Activated naive CD4-positive, alpha-beta T cell treated with anti-CD3 and anti-CD28 coated beads, Interleukin-2, amount 50 U/mL, for 24 hours (primary cell): ENCODE data around the gene MAGI1.

Source experiments
- H3K27ac Mint-ChIP-seq: one replicate; pipeline ENCODE4 v1.8.0; 2021; ENCODE audit warnings: mild to moderate bottlenecking, mixed read lengths
- H3K27me3 Mint-ChIP-seq: one replicate; pipeline ENCODE4 v1.8.0; 2021; ENCODE audit warnings: mixed read lengths
- H3K36me3 Mint-ChIP-seq: one replicate; pipeline ENCODE4 v1.8.0; 2021; ENCODE audit warnings: mixed read lengths
- H3K4me1 Mint-ChIP-seq: one replicate; pipeline ENCODE4 v1.8.0; 2021; ENCODE audit warnings: mixed read lengths
- H3K4me3 Mint-ChIP-seq: one replicate; pipeline ENCODE4 v1.8.0; 2021; ENCODE audit warnings: mild to moderate bottlenecking, mixed read lengths
- H3K9me3 Mint-ChIP-seq: one replicate; pipeline ENCODE4 v1.8.0; 2021; ENCODE audit warnings: mixed read lengths

MAGI1 gene

GRCh38 chr3:65671004-65671403 lies 367.7 kb downstream of the MAGI1 start:
- Mint-ChIP-seq H3K27me3 (no peaks in the 10 kb centered on the region), H3K4me3 (no peak overlapping the region), H3K36me3 (no peaks in the 10 kb centered on the region), H3K9me3 (peaks cover 5% of the 10 kb centered on the region), H3K27ac (no peak overlapping the region), H3K4me1 (no peaks in the 10 kb centered on the region)

DNA sequence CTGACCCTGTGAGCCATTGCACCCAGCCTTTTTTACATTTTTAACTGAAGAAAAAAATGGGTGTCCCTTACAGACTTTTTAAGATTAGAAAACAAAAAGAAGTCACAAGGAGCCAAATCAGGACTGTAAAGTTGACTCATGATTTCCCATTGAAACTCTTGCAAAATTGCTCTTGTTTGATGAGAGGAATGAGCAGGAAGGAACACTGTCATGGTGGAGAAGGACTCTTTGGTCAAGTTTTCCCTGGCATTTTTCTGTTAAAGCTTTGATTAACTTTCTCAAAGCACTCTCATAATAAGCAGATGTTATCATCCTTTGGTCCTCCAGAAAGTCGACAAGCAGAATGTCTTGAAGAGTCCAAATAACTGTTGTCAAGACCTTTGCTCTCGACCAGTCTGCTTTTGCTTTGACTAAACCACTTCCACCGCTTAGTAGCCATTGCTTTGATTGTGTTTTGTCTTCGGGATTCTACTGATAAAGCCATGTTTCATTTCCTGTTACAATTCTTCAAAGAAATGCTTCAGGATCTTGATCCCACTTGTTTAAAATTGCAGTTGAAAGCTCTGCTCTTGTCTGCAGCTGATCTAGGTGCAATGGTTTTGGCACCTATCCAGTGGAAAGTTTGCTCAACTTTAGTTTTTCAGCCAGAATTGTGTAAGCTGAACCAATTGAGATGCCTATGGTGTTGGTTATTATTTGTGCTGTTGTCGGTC lies 369.4 kb downstream of the MAGI1 start:
- no peaks in the 10 kb centered on the region for H3K36me3 Mint-ChIP-seq
- no peak overlapping the region for H3K4me3 Mint-ChIP-seq
- no peaks in the 10 kb centered on the region for H3K4me1 Mint-ChIP-seq
- H3K27ac Mint-ChIP-seq, result no peak overlapping the region
- H3K9me3 Mint-ChIP-seq, result peaks cover 11% of the 10 kb centered on the region
- no peaks in the 10 kb centered on the region for H3K27me3 Mint-ChIP-seq

DNA sequence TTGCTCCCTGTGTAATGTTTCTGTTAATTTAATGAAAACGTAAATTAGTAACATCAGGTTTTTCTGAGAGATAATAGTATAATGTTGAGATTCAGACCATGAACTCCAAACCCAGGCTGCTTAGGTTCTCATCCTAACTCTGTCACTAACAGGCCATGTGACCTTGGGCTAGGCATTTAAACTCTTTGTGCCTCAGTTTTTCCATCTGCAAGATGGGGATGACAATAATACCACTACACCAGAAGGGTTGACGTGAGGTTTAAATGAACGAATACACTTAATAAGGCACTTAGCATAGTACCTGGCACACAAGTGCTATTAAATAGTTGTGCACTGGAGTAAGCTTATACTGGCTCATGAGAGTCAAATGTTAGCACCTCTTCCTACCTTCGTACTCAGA lies 370.8 kb downstream of the MAGI1 start:
- Mint-ChIP-seq H3K27me3 (no peaks in the 10 kb centered on the region), H3K4me1 (no peaks in the 10 kb centered on the region), H3K4me3 (no peak overlapping the region)

DNA sequence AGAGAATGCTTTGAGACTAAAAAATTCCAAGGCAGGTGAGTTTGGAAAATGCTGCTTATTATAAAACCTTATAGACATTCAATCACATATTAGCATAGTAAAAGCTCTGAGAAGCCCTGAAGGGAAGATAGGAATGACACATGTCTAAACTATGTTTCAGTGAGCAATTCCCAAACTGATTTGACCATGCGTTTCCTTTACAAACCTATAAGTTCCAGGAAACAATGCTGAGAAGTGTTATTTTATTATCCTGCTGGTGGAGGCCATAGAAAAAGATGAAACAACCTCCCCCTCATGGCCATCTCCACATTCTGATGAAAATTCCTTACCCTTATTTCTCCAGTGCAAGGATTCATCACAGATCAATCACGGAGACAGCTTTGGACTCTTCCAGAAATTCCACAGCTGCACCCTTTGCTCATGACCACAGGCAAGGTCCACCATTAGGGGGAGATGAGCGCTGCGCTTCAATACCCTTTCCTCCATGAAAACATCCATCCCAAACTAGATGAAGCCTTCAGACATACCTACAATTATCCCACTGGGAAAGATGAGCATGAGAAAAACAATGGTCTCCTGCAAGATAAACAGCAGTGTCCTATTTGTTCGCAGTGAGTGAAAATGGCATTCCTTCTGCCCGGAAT lies 372.1 kb downstream of the MAGI1 start:
- Mint-ChIP-seq H3K36me3 (no peaks in the 10 kb centered on the region), H3K4me3 (no peak overlapping the region), H3K27ac (no peak overlapping the region), H3K9me3 (peaks cover 11% of the 10 kb centered on the region), H3K4me1 (no peaks in the 10 kb centered on the region), H3K27me3 (no peaks in the 10 kb centered on the region)

More for the DNA sequence above, 370.8 kb downstream of the MAGI1 start:
- Mint-ChIP-seq H3K27ac (no peak overlapping the region), H3K36me3 (no peaks in the 10 kb centered on the region), H3K9me3 (peaks cover 11% of the 10 kb centered on the region)

- Mint-ChIP-seq H3K4me1 (no peaks in the 10 kb centered on the region), H3K4me3 (no peak overlapping the region), H3K27me3 (no peaks in the 10 kb centered on the region), H3K27ac (no peak overlapping the region), H3K36me3 (no peaks in the 10 kb centered on the region), H3K9me3 (peaks cover 11% of the 10 kb centered on the region)
Measured at GRCh38 chr3:65665915-65666314, 372.8 kb downstream of the MAGI1 start.

DNA sequence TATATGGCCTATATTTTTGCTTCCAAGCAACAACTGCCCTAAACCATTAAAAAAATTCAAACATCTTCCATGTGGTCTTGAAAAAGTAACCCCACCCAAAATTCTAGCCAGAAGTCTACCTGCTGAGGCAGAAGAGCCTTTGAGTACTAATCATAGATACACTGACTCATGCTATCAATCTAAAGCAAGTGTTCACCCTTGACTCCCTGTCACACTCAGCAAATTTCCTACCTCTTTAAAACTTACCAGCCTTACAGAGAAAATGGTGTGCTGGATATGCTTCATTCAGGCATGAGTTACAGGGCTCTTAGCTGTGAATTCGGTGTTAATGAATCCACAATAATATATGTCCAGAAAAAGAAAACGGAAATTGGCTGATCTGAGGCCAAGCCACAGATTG lies 373.8 kb downstream of the MAGI1 start:
- Mint-ChIP-seq H3K36me3 (no peaks in the 10 kb centered on the region), H3K4me3 (no peak overlapping the region), H3K9me3 (peaks cover 10% of the 10 kb centered on the region), H3K4me1 (no peaks in the 10 kb centered on the region), H3K27me3 (no peaks in the 10 kb centered on the region), H3K27ac (no peak overlapping the region)

DNA sequence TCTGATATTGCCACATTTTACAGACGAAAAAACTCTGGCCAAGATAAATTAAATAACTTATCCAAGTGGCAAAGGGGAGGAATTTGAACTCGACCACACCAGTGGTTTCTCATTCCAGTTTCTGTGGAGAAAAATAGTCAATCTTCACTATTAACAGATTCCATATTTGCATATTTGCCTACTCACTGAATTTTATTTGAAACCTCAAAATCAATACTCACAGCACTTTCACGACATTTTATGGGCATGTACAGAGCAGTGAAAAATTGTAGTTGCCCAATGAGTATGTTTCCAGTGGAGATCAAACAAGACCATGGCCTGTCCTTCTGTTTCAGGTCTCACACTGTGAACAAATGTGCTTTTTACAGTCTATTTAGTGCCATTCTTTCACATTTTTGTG lies 374.3 kb downstream of the MAGI1 start:
- Mint-ChIP-seq H3K36me3 (no peaks in the 10 kb centered on the region), H3K27me3 (no peaks in the 10 kb centered on the region), H3K27ac (no peak overlapping the region), H3K9me3 (peaks cover 5% of the 10 kb centered on the region), H3K4me3 (no peak overlapping the region), H3K4me1 (no peaks in the 10 kb centered on the region)

GRCh38 chr3:65662095-65662494 lies 376.6 kb downstream of the MAGI1 start:
- H3K9me3 Mint-ChIP-seq, result peaks cover 5% of the 10 kb centered on the region
- no peak overlapping the region for H3K4me3 Mint-ChIP-seq
- H3K27ac Mint-ChIP-seq, result no peak overlapping the region
- no peaks in the 10 kb centered on the region for H3K4me1 Mint-ChIP-seq
- H3K27me3 Mint-ChIP-seq, result no peaks in the 10 kb centered on the region
- no peaks in the 10 kb centered on the region for H3K36me3 Mint-ChIP-seq

DNA sequence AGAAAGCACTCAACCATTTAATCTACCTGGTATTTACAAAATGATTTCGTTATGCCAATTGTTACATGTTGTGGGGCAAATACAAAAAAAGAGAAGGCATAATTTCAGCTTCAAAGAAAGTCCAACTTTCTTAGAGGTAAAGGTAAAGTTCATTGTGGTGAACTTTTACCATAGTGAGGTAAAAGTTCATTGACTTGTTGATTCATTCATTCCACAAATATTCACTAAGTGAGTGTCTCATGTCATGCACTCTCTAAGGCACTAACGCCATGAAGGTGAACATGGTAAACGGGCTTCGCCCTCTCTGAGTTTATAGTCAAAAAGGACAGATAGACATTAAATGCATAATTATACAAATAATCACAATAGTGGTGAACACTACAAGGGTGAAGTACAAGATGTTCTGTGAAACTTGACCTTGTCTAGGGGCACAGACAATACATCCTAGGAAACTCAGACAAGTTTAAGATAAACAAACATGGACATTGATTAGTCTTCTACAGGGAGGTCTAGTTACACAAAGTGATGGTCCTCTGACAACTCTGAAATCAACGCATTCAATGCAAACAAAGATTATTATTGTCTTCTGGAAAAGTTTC lies 378.6 kb downstream of the MAGI1 start:
- H3K36me3 Mint-ChIP-seq, result no peaks in the 10 kb centered on the region
- H3K27ac Mint-ChIP-seq, result no peak overlapping the region
- no peaks in the 10 kb centered on the region for H3K27me3 Mint-ChIP-seq
- H3K9me3 Mint-ChIP-seq, result peaks cover 5% of the 10 kb centered on the region
- no peaks in the 10 kb centered on the region for H3K4me1 Mint-ChIP-seq
- no peak overlapping the region for H3K4me3 Mint-ChIP-seq

- H3K4me3 Mint-ChIP-seq, result no peak overlapping the region
- H3K27me3 Mint-ChIP-seq, result no peaks in the 10 kb centered on the region
- no peaks in the 10 kb centered on the region for H3K9me3 Mint-ChIP-seq
- no peak overlapping the region for H3K27ac Mint-ChIP-seq
- H3K4me1 Mint-ChIP-seq, result no peaks in the 10 kb centered on the region
- no peaks in the 10 kb centered on the region for H3K36me3 Mint-ChIP-seq
Measured at GRCh38 chr3:65659396-65659795, 379.3 kb downstream of the MAGI1 start.

GRCh38 chr3:65658401-65658800 lies 380.3 kb downstream of the MAGI1 start:
- H3K27me3 Mint-ChIP-seq, result no peaks in the 10 kb centered on the region
- no peaks in the 10 kb centered on the region for H3K36me3 Mint-ChIP-seq
- no peaks in the 10 kb centered on the region for H3K4me1 Mint-ChIP-seq
- H3K27ac Mint-ChIP-seq, result no peak overlapping the region
- H3K9me3 Mint-ChIP-seq, result no peaks in the 10 kb centered on the region
- no peak overlapping the region for H3K4me3 Mint-ChIP-seq

DNA sequence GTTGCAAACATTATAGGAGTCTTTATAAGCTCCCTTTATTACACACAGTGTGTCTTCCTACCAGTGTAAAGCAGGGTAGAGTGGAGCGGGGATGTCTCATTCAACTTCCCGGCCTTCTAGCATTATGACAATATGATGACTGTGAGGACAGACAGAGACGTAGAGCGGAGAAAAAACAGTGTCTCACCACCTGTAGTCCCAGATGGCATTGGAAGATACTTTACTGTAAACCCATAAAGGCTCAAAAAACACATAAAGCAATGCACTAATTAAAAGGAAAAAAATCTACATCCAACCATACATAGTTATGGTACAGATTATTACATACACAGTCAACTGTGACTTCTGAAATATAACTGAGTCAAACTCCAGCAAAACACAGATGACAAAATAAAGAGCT lies 383.7 kb downstream of the MAGI1 start:
- H3K27ac Mint-ChIP-seq, result no peak overlapping the region
- no peaks in the 10 kb centered on the region for H3K36me3 Mint-ChIP-seq
- no peak overlapping the region for H3K4me3 Mint-ChIP-seq
- H3K4me1 Mint-ChIP-seq, result no peaks in the 10 kb centered on the region
- H3K27me3 Mint-ChIP-seq, result no peaks in the 10 kb centered on the region
- peaks cover 12% of the 10 kb centered on the region for H3K9me3 Mint-ChIP-seq

DNA sequence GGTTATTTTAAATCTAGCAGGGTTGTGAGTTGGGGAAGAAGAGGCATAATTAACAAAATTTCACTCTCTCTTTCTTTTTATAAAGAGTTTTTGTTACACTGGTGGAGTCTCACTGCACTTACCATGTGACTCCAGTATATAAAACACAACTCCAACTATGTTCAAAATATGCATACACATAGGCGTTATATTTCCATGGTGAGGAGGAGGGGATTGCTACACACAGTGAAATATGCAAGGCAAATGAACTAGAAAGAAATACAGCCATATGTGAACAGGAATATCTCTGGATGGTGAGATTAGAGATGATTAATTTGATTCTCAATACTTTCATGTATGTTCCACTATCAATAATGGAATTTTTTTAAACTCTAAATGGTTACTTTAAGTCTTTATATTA lies 385.0 kb downstream of the MAGI1 start:
- peaks cover 12% of the 10 kb centered on the region for H3K9me3 Mint-ChIP-seq
- no peak overlapping the region for H3K27ac Mint-ChIP-seq
- H3K27me3 Mint-ChIP-seq, result no peaks in the 10 kb centered on the region
- no peak overlapping the region for H3K4me3 Mint-ChIP-seq
- no peaks in the 10 kb centered on the region for H3K4me1 Mint-ChIP-seq
- no peaks in the 10 kb centered on the region for H3K36me3 Mint-ChIP-seq

DNA sequence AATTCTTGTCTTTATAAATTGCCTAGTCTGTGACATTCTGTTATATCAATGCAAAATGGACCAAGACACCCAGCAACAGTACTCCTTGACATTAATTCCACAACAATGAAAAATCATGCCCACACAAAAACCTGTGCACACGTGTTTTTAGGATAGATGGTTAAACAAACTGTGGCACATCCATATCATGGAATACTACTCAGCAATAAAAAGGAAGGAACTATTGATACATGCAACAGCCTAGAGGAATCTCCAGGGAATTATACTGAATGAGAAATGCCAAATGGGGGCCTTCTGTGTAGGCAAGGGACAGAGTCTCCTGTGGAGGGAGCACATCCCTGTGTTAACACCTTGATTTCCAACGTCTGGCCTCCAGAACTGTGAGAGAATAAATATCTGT lies 388.5 kb downstream of the MAGI1 start:
- Mint-ChIP-seq H3K27me3 (no peaks in the 10 kb centered on the region), H3K27ac (no peak overlapping the region), H3K4me1 (no peaks in the 10 kb centered on the region), H3K36me3 (no peaks in the 10 kb centered on the region), H3K4me3 (no peak overlapping the region), H3K9me3 (peaks cover 12% of the 10 kb centered on the region)

DNA sequence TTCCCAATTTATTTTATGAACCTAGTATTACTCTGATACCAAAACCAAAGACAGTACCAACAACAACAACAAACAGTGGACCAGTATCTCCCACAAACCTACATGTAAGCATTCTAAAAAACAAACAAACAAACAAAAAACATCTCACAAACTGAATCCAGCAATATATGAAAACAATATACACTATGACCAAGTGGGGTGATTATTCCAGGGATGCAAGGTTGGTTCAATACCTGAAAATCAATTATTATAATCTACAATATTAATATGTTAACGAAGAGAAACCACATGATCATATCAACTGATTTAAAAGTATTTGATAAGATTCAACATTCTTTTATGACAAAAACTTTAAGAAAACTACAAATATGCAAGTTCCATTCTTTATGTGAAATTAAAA lies 391.3 kb downstream of the MAGI1 start:
- H3K27me3 Mint-ChIP-seq, result peaks cover 3% of the 10 kb centered on the region
- H3K4me3 Mint-ChIP-seq, result no peak overlapping the region
- H3K9me3 Mint-ChIP-seq, result peaks cover 13% of the 10 kb centered on the region
- H3K4me1 Mint-ChIP-seq, result no peaks in the 10 kb centered on the region
- no peaks in the 10 kb centered on the region for H3K36me3 Mint-ChIP-seq
- H3K27ac Mint-ChIP-seq, result no peak overlapping the region

GRCh38 chr3:65642883-65643282 lies 395.8 kb downstream of the MAGI1 start:
- H3K27me3 Mint-ChIP-seq, result peaks cover 3% of the 10 kb centered on the region
- H3K4me1 Mint-ChIP-seq, result no peaks in the 10 kb centered on the region
- H3K9me3 Mint-ChIP-seq, result peaks cover 5% of the 10 kb centered on the region
- H3K4me3 Mint-ChIP-seq, result no peak overlapping the region
- H3K27ac Mint-ChIP-seq, result no peak overlapping the region
- no peaks in the 10 kb centered on the region for H3K36me3 Mint-ChIP-seq
